ENCODE results near the gene COA3. TPM values are rescaled to one million over a fixed set of nuclear protein-coding genes. Genes with fewer than 3 reads are reported as not detected.

The COA3 gene
- total RNA-seq, 1 experiment from 2014 or later, result 54.2 TPM

DNA sequence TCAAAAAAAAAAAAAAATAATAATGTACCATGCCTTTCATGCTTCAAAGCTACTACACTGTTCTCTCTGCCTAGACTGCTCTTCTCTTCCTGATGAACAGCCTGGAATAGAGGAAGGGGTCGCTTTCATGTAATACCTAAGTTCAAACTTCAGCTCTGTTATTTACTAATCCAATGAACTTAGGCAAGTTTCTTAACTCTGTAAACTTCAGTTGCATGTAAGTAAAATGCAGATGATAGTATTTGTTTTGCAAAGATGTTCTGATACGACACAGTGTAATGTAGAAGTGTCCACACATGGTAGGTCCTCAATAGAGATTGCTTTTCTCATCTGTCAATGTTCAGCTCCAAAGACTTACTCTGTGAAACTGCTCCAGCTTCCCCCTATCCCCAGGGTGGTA lies 6.6 kb downstream of the COA3 start:
- H3K4me1 Mint-ChIP-seq, result no peaks in the 10 kb centered on the region
- peaks cover 4% of the 10 kb centered on the region; the same call in 1 of the 2 replicates for H3K36me3 Mint-ChIP-seq
- TF ChIP-seq, protein P1, sequence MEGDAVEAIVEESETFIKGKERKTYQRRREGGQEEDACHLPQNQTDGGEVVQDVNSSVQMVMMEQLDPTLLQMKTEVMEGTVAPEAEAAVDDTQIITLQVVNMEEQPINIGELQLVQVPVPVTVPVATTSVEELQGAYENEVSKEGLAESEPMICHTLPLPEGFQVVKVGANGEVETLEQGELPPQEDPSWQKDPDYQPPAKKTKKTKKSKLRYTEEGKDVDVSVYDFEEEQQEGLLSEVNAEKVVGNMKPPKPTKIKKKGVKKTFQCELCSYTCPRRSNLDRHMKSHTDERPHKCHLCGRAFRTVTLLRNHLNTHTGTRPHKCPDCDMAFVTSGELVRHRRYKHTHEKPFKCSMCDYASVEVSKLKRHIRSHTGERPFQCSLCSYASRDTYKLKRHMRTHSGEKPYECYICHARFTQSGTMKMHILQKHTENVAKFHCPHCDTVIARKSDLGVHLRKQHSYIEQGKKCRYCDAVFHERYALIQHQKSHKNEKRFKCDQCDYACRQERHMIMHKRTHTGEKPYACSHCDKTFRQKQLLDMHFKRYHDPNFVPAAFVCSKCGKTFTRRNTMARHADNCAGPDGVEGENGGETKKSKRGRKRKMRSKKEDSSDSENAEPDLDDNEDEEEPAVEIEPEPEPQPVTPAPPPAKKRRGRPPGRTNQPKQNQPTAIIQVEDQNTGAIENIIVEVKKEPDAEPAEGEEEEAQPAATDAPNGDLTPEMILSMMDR (IDR thresholded peaks at IDR 0.05), result no peak
- TF ChIP-seq FOXP1 (CRISPR knock-in tag; IDR thresholded peaks at IDR 0.05; ENCODE audit: borderline replicate concordance), result no peak
- TF ChIP-seq, protein P2, sequence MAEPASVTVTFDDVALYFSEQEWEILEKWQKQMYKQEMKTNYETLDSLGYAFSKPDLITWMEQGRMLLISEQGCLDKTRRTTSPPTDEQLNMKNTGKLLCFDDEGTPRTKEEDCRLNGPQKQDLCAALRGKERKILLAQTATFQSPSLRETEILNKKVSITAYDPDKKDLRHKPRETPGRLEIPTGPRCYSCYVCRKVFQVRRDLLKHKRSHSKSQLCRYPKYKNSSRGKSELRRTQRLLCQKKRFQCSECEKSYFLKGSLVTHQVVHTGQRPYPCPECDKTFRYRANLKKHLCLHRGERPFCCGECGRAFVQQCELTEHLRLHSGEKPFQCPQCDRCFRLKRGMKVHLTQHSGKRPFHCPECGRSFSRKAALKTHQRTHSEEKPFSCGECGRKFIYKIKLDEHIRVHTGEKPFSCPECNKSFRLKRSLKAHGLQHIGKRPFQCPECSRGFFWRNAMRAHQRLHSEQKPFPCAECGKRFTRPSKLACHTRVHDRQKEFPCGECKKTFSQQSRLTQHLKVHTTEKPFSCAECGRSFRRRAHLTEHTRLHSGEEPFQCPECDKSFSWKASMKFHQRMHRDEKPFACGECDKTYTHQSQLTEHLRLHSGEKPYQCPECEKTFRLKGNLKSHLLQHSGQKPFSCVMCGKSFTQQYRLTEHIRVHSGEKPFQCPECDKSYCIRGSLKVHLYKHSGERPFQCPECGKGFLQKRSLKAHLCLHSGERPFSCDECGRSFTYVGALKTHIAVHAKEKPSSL (CRISPR knock-in tag; conservative IDR thresholded peaks at IDR 0.05), result no peak
- TF ChIP-seq, protein P3, sequence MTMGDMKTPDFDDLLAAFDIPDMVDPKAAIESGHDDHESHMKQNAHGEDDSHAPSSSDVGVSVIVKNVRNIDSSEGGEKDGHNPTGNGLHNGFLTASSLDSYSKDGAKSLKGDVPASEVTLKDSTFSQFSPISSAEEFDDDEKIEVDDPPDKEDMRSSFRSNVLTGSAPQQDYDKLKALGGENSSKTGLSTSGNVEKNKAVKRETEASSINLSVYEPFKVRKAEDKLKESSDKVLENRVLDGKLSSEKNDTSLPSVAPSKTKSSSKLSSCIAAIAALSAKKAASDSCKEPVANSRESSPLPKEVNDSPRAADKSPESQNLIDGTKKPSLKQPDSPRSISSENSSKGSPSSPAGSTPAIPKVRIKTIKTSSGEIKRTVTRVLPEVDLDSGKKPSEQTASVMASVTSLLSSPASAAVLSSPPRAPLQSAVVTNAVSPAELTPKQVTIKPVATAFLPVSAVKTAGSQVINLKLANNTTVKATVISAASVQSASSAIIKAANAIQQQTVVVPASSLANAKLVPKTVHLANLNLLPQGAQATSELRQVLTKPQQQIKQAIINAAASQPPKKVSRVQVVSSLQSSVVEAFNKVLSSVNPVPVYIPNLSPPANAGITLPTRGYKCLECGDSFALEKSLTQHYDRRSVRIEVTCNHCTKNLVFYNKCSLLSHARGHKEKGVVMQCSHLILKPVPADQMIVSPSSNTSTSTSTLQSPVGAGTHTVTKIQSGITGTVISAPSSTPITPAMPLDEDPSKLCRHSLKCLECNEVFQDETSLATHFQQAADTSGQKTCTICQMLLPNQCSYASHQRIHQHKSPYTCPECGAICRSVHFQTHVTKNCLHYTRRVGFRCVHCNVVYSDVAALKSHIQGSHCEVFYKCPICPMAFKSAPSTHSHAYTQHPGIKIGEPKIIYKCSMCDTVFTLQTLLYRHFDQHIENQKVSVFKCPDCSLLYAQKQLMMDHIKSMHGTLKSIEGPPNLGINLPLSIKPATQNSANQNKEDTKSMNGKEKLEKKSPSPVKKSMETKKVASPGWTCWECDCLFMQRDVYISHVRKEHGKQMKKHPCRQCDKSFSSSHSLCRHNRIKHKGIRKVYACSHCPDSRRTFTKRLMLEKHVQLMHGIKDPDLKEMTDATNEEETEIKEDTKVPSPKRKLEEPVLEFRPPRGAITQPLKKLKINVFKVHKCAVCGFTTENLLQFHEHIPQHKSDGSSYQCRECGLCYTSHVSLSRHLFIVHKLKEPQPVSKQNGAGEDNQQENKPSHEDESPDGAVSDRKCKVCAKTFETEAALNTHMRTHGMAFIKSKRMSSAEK (CRISPR knock-in tag; IDR thresholded peaks at IDR 0.05; ENCODE audit: borderline replicate concordance), result no peak
- TF ChIP-seq, protein P4, sequence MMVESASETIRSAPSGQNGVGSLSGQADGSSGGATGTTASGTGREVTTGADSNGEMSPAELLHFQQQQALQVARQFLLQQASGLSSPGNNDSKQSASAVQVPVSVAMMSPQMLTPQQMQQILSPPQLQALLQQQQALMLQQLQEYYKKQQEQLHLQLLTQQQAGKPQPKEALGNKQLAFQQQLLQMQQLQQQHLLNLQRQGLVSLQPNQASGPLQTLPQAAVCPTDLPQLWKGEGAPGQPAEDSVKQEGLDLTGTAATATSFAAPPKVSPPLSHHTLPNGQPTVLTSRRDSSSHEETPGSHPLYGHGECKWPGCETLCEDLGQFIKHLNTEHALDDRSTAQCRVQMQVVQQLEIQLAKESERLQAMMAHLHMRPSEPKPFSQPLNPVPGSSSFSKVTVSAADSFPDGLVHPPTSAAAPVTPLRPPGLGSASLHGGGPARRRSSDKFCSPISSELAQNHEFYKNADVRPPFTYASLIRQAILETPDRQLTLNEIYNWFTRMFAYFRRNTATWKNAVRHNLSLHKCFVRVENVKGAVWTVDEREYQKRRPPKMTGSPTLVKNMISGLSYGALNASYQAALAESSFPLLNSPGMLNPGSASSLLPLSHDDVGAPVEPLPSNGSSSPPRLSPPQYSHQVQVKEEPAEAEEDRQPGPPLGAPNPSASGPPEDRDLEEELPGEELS (CRISPR knock-in tag; IDR thresholded peaks at IDR 0.05), result no peak
- TF ChIP-seq, protein P5, sequence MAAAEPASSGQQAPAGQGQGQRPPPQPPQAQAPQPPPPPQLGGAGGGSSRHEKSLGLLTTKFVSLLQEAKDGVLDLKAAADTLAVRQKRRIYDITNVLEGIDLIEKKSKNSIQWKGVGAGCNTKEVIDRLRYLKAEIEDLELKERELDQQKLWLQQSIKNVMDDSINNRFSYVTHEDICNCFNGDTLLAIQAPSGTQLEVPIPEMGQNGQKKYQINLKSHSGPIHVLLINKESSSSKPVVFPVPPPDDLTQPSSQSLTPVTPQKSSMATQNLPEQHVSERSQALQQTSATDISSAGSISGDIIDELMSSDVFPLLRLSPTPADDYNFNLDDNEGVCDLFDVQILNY (CRISPR knock-in tag; IDR thresholded peaks at IDR 0.05), result no peak
- TF ChIP-seq, protein P6, sequence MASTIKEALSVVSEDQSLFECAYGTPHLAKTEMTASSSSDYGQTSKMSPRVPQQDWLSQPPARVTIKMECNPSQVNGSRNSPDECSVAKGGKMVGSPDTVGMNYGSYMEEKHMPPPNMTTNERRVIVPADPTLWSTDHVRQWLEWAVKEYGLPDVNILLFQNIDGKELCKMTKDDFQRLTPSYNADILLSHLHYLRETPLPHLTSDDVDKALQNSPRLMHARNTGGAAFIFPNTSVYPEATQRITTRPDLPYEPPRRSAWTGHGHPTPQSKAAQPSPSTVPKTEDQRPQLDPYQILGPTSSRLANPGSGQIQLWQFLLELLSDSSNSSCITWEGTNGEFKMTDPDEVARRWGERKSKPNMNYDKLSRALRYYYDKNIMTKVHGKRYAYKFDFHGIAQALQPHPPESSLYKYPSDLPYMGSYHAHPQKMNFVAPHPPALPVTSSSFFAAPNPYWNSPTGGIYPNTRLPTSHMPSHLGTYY (CRISPR knock-in tag; IDR thresholded peaks at IDR 0.05), result no peak
- no peak overlapping the region for H3K27ac Mint-ChIP-seq
- CTCF ChIA-PET, result no interaction called here
- POLR2A ChIA-PET, result no interaction called here
- no peaks in the 10 kb centered on the region for H3K9me3 Mint-ChIP-seq
- no peak overlapping the region for H3K4me3 Mint-ChIP-seq
- DNase-seq (ENCODE audit: low spot score), result no peak
- no peak for ATAC-seq
- peaks cover 33% of the 10 kb centered on the region for H3K27me3 Mint-ChIP-seq (ENCODE audit: low read depth)

DNA sequence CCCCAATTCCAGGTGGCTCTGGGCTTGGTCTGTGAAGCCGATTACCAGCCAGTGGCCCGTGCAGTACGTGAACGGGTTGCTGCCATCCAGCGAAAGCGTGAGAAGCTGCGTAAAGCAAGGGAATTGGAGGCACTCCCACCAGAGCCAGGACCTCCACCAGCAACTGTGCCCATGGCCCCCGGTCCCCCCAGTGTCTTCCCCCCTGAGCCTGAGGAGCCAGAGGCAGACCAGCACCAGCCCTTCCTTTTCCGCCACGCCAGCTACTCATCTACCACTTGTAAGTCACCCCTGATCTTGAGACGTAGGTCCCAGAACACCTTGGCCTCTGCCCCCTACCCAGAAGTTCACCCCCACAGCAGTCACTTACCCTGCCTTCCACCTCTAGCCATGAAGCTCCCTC lies 11.2 kb downstream of the COA3 start:
- peaks cover 65% of the 10 kb centered on the region for H3K27me3 Mint-ChIP-seq (ENCODE audit: low read depth)
- no peak overlapping the region for H3K4me3 Mint-ChIP-seq
- no peaks in the 10 kb centered on the region for H3K36me3 Mint-ChIP-seq
- no peak overlapping the region for H3K27ac Mint-ChIP-seq
- H3K4me1 Mint-ChIP-seq, result peaks cover 8% of the 10 kb centered on the region
- H3K9me3 Mint-ChIP-seq, result no peaks in the 10 kb centered on the region
- ATAC-seq, result no peak
- TF ChIP-seq FOXK1 (CRISPR knock-in tag; IDR thresholded peaks at IDR 0.05) (no peak), OVOL2 (CRISPR knock-in tag; IDR thresholded peaks at IDR 0.05; ENCODE audit: borderline replicate concordance) (no peak), SMAD3 (CRISPR knock-in tag; IDR thresholded peaks at IDR 0.05; ENCODE audit: borderline replicate concordance) (no peak)
- TF ChIP-seq, protein P7, sequence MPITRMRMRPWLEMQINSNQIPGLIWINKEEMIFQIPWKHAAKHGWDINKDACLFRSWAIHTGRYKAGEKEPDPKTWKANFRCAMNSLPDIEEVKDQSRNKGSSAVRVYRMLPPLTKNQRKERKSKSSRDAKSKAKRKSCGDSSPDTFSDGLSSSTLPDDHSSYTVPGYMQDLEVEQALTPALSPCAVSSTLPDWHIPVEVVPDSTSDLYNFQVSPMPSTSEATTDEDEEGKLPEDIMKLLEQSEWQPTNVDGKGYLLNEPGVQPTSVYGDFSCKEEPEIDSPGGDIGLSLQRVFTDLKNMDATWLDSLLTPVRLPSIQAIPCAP (CRISPR knock-in tag; IDR thresholded peaks at IDR 0.05), result no peak
- TF ChIP-seq, protein P8, sequence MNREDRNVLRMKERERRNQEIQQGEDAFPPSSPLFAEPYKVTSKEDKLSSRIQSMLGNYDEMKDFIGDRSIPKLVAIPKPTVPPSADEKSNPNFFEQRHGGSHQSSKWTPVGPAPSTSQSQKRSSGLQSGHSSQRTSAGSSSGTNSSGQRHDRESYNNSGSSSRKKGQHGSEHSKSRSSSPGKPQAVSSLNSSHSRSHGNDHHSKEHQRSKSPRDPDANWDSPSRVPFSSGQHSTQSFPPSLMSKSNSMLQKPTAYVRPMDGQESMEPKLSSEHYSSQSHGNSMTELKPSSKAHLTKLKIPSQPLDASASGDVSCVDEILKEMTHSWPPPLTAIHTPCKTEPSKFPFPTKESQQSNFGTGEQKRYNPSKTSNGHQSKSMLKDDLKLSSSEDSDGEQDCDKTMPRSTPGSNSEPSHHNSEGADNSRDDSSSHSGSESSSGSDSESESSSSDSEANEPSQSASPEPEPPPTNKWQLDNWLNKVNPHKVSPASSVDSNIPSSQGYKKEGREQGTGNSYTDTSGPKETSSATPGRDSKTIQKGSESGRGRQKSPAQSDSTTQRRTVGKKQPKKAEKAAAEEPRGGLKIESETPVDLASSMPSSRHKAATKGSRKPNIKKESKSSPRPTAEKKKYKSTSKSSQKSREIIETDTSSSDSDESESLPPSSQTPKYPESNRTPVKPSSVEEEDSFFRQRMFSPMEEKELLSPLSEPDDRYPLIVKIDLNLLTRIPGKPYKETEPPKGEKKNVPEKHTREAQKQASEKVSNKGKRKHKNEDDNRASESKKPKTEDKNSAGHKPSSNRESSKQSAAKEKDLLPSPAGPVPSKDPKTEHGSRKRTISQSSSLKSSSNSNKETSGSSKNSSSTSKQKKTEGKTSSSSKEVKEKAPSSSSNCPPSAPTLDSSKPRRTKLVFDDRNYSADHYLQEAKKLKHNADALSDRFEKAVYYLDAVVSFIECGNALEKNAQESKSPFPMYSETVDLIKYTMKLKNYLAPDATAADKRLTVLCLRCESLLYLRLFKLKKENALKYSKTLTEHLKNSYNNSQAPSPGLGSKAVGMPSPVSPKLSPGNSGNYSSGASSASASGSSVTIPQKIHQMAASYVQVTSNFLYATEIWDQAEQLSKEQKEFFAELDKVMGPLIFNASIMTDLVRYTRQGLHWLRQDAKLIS (CRISPR knock-in tag; IDR thresholded peaks at IDR 0.05; ENCODE audit: borderline replicate concordance), result no peak
- TF ChIP-seq, protein P9, sequence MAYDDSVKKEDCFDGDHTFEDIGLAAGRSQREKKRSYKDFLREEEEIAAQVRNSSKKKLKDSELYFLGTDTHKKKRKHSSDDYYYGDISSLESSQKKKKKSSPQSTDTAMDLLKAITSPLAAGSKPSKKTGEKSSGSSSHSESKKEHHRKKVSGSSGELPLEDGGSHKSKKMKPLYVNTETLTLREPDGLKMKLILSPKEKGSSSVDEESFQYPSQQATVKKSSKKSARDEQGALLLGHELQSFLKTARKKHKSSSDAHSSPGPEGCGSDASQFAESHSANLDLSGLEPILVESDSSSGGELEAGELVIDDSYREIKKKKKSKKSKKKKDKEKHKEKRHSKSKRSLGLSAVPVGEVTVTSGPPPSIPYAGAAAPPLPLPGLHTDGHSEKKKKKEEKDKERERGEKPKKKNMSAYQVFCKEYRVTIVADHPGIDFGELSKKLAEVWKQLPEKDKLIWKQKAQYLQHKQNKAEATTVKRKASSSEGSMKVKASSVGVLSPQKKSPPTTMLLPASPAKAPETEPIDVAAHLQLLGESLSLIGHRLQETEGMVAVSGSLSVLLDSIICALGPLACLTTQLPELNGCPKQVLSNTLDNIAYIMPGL (CRISPR knock-in tag; IDR thresholded peaks at IDR 0.05), result no peak
- CTCF ChIA-PET, result interaction anchor here (0.8 to 2.8 kb wide), 2 partner anchors 24 to 209 kb away, joined by 3 to 10 read pairs; partner anchors contain the start of gene PSMC3IP
- no peak for DNase-seq (ENCODE audit: low spot score)
- POLR2A ChIA-PET, result no interaction called here
